ENCODE measurements around the gene RASA3. TPM values are rescaled to one million over a fixed set of nuclear protein-coding genes. Genes with fewer than 3 reads are reported as not detected.
A peak's percentile ranks its signal among the peaks of the same experiment; 100 is the strongest.

RASA3 gene
- total and polyA plus RNA-seq, 7 donors = 4.2 to 22.4 (median 16.9) TPM

DNA sequence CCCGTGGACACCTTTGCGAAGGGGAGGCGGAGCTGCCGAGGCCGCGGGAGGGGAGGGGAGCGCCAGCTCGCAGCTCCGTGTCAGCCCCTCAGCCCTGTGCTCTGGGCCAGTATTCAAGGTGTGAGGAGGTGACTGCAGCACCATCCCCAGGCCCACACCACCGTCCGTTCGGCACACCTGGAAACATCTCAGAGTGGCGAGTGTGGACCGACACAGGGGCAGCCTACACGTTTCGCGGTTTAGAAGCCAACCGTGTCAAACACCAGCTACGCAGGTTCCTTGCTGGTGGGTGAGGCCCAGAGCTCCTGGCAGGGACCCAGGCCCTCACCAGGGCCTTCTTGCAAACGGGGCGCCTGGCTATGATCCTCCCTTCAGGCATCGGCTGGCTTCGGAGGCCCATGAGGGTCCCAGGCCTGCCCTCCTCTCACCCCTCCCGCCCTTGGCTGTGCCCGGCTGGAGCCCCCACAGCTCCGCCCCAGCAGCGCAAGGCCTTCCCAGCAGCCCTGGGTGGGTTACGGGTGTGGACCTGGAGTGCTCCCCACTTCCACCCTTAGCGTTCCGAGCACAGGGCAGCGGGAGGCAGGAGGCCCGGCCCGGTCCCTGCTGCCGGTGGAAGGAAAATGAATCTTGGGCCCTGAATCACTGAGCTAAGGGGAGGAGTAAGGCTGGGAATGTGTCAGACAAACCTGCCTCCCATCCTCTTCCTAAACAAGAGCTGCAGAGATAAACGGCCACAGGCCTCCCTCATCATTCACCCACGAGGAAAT, 159.8 kb downstream of the RASA3 start:
- DNase-seq = peak; percentile 54
- intact Hi-C loops (cut with DNase I) = no loop called here
- Histone ChIP-seq H3K36me3 (peaks cover 4 to 28% (median 8%) of the 10 kb centered on the region in 4 donors), H3K27ac (peak overlapping the region in 1 of 4 donors; percentile 89), H3K4me3 (no peak overlapping the region), H3K9me3 (no peaks in the 10 kb centered on the region), H3K27me3 (no peaks in the 10 kb centered on the region), H3K4me1 (peaks cover 0 to 29% (median 25%) of the 10 kb centered on the region in 4 donors)
- TF ChIP-seq, protein P1, sequence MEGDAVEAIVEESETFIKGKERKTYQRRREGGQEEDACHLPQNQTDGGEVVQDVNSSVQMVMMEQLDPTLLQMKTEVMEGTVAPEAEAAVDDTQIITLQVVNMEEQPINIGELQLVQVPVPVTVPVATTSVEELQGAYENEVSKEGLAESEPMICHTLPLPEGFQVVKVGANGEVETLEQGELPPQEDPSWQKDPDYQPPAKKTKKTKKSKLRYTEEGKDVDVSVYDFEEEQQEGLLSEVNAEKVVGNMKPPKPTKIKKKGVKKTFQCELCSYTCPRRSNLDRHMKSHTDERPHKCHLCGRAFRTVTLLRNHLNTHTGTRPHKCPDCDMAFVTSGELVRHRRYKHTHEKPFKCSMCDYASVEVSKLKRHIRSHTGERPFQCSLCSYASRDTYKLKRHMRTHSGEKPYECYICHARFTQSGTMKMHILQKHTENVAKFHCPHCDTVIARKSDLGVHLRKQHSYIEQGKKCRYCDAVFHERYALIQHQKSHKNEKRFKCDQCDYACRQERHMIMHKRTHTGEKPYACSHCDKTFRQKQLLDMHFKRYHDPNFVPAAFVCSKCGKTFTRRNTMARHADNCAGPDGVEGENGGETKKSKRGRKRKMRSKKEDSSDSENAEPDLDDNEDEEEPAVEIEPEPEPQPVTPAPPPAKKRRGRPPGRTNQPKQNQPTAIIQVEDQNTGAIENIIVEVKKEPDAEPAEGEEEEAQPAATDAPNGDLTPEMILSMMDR (IDR thresholded peaks at IDR 0.05) = no peak
- TF ChIP-seq POLR2A (IDR thresholded peaks at IDR 0.05) = no peak
- WGBS, 2 donors = 91 to 93% methylated on average over 36 of the region's 36 CpGs

DNA sequence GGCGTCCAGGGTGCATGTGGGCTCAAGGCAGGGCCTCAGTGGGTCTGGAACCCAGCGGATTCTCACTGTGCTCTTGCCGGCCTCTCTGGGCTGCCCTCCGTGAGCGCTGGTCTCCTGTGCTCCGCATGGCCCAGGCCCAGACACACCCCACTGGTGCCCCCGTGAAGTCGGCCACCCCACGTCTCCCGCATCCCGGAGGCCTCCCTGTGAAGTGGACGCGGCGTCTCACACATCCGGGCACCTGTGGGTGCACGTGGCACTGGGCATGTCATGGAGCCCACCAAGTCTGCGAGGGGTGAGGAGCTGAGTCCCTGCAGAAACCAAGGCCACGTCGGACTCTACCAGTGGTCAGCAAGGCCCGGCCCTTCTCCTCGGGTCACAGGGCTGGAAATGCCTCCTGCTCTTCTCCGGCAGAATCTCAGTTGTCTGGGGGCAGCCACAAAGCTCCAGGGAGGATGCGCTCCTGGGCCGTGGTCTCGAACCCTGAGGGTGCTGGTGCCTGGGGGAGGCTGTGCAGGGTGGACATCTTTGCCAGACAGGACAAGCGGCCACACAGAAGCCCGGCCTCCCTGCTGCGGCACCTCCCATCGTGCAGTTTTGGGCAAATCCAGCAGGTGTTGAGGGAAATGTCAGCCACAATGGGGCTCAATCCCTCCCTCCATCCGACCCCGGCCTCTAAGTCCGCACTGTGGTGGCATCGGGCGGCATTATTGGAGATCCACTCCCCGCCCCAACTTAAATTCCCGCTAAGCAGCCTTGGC, 160.8 kb downstream of the RASA3 start:
- Histone ChIP-seq H3K27me3 (no peaks in the 10 kb centered on the region), H3K36me3 (peaks cover 0 to 22% (median 8%) of the 10 kb centered on the region in 4 donors), H3K27ac (peak overlapping the region; percentile 66 to 89 (median 76)), H3K4me3 (no peak overlapping the region), H3K9me3 (no peaks in the 10 kb centered on the region), H3K4me1 (peaks cover 0 to 20% (median 18%) of the 10 kb centered on the region in 4 donors)
- DNase-seq = peak; percentile 61
- intact Hi-C loops (cut with DNase I) = no loop called here
- 92 to 97% methylated on average over 36 of the region's 36 CpGs for WGBS, 2 donors
- TF ChIP-seq POLR2A (IDR thresholded peaks at IDR 0.05) (no peak), POLR2AphosphoS5 (IDR thresholded peaks at IDR 0.05) (no peak), EP300 (IDR thresholded peaks at IDR 0.05) (no peak)
- TF ChIP-seq, protein P1 (IDR thresholded peaks at IDR 0.05) = no peak

DNA sequence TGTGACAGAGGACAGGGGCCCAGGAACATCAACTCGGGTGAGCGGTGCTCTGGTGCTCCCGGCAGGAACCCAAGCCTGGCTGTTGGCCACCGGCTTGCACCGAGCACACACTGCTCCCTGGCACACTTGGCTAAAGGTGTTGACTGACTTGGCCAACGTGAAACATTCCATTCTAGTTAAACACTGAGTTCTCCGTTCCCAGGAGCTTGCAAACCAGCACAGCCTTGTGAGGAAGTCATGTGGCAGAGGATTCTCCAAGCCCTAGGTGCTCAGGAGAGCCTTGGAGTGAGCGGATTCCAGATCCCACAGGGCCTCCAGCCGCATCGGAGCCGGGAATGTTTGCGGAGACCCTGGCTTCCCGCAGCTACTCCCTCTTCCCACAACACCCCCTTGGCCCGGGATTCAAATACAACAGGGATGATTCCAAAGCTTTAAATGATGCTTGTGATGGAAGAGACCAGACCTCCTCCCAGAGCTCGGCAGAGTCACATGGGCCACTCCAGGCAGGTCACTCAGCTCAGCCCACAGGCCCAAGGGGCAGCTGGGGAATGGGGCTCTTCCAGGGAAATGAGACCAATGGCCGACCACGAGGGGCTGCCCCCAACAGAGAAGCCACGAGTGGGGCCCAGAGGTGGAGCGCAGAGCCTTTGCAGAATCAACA, 161.5 kb downstream of the RASA3 start:
- H3K36me3 ChIP-seq = peaks cover 0 to 22% (median 8%) of the 10 kb centered on the region in 4 donors
- no peak overlapping the region for H3K4me3 ChIP-seq
- intact Hi-C loops (cut with DNase I) = no loop called here
- peak in 2 of 4 donors; percentile 40 to 61 for TF ChIP-seq POLR2AphosphoS5 (IDR thresholded peaks at IDR 0.05)
- peak in 1 of 4 donors; percentile 31 for TF ChIP-seq EP300 (IDR thresholded peaks at IDR 0.05)
- TF ChIP-seq, protein P1 (IDR thresholded peaks at IDR 0.05) = no peak
- no peak for TF ChIP-seq POLR2A (IDR thresholded peaks at IDR 0.05)
- H3K9me3 ChIP-seq = no peaks in the 10 kb centered on the region
- DNase-seq = peak; percentile 86
- no peaks in the 10 kb centered on the region for H3K27me3 ChIP-seq
- peak overlapping the region; percentile 66 to 89 (median 76) for H3K27ac ChIP-seq
- 38 to 80% methylated on average over 19 of the region's 19 CpGs for WGBS, 2 donors
- H3K4me1 ChIP-seq = peaks cover 0 to 19% (median 18%) of the 10 kb centered on the region in 4 donors

DNA sequence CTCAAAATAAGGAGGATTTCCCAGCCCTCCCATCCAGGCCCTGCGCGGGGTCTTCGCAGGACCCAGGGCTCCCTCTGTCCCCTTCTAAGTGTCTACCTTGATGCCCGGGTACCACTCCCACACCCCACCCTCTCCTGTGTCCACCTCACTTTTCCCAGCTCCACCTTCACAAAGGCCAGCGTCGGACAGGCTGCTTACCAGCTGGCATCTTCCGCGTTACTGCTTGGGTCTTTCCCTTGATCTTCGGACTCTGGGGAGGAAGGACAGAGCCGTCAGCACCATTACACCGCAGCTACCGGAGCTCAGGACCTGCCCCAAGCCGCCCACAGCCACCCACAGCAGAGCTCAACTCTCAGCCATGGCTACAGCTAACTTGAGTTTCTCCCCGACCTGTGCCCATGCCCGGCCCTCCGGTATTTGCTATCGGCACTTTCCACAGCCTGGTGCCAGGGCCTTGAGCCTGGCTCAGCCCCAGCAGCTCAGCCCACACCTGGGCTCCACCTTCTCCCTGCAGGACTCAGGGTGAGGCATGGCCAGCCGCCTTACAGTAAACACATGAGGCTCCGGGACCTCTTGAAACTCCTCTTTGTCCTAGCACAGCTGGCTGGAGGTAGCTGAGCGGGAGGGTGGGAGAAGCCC, 162.3 kb downstream of the RASA3 start:
- Histone ChIP-seq H3K9me3 (no peaks in the 10 kb centered on the region), H3K4me1 (peaks cover 0 to 19% (median 18%) of the 10 kb centered on the region in 4 donors), H3K27me3 (no peaks in the 10 kb centered on the region), H3K4me3 (no peak overlapping the region), H3K27ac (peak overlapping the region; percentile 66 to 89 (median 76)), H3K36me3 (peaks cover 0 to 14% (median 5%) of the 10 kb centered on the region in 4 donors)
- 29 to 76% methylated on average over 20 of the region's 20 CpGs for WGBS, 2 donors
- DNase-seq = peak; percentile 32
- TF ChIP-seq, protein P1 (IDR thresholded peaks at IDR 0.05) = no peak
- TF ChIP-seq EP300 (IDR thresholded peaks at IDR 0.05) (no peak), POLR2A (IDR thresholded peaks at IDR 0.05) (no peak), POLR2AphosphoS5 (IDR thresholded peaks at IDR 0.05) (no peak)
- intact Hi-C loops (cut with DNase I) = no loop called here

Measured in sigmoid colon (tissue), 7 donors.